Measurements from ENCODE around the gene GALNT7.
"Not testable (repeated sequence)": the region's sequence is repeated elsewhere in the genome, so short reads cannot be mapped to it uniquely, and the experiment has no call there.

The GALNT7 gene, protein sequence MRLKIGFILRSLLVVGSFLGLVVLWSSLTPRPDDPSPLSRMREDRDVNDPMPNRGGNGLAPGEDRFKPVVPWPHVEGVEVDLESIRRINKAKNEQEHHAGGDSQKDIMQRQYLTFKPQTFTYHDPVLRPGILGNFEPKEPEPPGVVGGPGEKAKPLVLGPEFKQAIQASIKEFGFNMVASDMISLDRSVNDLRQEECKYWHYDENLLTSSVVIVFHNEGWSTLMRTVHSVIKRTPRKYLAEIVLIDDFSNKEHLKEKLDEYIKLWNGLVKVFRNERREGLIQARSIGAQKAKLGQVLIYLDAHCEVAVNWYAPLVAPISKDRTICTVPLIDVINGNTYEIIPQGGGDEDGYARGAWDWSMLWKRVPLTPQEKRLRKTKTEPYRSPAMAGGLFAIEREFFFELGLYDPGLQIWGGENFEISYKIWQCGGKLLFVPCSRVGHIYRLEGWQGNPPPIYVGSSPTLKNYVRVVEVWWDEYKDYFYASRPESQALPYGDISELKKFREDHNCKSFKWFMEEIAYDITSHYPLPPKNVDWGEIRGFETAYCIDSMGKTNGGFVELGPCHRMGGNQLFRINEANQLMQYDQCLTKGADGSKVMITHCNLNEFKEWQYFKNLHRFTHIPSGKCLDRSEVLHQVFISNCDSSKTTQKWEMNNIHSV

DNA sequence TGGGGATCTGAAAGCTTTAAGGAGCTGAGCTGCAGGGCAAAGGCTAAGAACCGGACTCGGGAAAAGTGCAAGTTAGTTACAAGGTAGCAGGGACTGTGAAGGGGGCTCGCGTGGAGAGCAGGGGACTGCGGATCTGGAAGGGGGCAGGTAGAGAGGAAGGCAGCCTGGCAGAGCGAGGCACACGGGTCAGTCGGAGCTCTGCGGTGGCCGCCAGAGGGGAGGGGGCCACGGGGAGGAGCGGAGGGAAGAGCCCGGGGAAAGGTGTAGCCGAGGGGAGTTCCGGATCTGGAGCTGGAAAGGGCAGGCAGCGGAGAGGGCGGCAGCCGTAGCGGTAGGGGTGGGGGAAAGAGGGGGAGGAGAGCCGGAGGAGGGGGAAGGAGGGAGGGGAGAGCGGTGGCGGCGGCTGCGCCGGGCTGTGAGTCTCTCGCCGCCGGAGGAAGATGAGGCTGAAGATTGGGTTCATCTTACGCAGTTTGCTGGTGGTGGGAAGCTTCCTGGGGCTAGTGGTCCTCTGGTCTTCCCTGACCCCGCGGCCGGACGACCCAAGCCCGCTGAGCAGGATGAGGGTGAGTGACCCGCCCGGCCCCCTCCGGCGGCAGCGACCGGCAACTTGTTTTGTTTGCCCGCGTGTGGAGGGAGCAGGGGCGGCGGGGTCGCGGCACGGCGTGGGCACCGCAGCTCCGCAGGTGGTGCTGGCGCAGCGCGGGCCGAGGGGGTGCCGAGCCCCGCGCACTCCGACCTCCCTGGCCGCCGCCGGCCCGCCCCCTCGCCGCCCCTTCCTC lies at the start of gene GALNT7:
Gene GALNT7 (plus strand): TSS at position 416 of the 782 bp plus-strand sequence. CDS start 25 bp downstream, at position 441.
- DNase-seq: peak; percentile 56 to 61

DNA sequence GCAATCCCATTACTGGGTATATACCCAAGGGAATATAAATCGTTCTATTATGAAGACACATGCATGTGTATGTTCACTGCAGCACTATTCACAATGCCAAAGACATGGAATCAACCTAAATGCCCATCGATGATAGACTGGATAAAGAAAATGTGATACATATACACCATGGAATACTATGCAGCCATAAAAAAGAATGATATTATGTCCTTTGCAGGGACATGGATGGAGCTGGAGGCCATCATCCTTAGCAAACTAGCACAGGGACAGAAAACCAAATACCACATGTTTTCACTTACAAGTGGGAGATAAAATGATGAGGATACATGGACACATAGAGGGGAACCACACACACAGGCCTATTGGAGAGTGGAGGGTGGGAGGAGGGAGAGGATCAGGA lies 49.8 kb upstream of the GALNT7 start:
- DNase-seq: not testable (repeated sequence)

DNA sequence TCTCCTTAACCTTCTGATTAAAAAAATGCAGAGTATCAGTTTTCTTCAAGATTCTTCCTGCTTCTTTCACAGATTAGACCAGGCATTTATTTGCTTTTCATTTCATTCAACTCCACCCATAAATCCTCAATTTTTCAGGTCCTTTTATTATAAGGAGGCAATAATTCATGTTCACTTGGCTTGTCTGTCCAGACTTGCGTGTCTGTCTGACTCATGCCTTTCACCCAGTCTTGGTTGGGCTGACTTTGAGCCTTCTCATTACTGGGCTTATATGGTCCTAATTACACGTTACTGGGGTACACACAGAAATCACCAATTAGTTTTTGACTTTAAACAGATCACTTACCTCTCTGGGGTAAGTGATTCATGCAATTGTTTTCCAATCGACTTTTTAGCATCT lies 48.8 kb upstream of the GALNT7 start:
- no peak for DNase-seq

DNA sequence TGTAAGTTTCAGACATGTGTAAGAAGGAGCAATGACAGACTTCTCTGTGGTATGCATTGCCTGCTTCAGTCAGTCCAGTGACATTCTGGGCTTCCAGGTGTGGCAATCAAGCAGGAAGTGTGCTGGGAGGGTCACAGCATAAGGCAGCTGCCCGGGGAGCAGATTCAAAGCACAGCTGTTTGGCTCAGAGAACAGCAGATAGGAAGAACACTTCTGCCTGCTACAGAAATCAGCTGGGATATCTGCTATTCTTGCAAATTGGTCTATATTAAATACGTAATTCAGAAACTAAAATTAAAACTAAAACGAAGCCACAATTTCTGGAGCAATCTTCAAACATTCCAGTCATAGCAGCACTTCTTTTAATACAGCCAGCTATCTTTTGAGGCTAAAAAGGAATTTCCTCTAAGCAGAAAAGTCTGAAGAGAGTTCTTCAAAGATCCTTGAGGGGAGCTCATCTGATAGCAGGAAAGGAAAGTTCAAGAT lies 47.5 kb upstream of the GALNT7 start:
- DNase-seq: no peak

DNA sequence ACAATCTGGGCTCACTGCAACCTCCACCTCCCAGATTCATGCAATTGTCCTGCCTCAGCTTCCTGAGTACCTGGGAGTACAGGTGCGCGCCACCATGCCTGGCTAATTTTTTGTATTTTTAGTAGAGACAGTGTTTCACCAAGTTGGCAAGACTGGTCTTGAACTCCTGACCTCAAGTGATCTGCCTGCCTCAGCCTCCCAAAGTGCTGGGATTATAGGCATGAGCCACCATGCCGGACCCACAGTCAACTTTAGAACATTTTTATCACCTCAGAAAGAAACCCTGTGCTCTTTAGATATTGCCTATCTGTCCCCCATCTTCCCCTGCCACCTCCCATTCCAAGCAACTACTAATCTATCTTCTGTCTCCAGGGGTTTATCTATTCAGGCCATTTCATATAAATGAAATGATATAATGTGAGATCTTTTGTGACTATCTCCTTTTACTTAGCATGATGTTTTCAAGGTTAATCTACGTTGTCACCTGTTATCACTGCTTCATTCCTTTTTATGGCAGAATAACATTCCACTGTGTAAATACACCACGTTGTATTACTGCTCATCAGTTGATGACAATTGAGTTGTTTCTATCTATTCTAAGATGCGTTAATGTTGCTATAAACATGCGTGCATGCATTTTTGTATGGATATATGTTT lies 44.3 kb upstream of the GALNT7 start:
- DNase-seq: no peak

DNA sequence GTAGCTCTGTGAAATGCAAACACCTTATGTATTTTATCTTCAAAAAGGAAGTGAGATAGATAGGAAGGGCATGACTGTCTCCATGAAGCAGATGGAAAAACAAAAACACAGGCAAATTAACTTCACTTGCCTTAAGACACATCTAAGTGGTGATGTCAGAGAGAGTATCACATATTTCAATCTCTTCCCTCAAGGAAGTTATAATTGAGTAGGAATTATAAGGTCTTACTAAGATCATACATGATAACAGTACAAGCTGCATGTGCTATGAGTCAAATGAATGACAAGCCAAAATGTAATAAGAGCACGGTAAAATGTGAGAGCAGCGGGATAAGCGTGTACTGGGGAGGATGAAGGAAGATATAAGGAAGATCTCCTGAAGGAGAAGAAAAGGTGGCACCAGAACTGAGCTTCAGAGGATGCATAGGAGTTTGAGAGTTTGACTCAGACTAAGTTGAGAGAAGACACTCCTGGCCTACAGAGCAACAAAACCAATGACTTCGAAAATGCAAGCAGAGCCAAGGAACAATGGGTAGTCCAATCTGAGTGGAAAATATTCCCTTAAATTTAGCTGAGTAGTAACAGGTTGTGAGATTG lies 43.3 kb upstream of the GALNT7 start:
- DNase-seq: no peak

DNA sequence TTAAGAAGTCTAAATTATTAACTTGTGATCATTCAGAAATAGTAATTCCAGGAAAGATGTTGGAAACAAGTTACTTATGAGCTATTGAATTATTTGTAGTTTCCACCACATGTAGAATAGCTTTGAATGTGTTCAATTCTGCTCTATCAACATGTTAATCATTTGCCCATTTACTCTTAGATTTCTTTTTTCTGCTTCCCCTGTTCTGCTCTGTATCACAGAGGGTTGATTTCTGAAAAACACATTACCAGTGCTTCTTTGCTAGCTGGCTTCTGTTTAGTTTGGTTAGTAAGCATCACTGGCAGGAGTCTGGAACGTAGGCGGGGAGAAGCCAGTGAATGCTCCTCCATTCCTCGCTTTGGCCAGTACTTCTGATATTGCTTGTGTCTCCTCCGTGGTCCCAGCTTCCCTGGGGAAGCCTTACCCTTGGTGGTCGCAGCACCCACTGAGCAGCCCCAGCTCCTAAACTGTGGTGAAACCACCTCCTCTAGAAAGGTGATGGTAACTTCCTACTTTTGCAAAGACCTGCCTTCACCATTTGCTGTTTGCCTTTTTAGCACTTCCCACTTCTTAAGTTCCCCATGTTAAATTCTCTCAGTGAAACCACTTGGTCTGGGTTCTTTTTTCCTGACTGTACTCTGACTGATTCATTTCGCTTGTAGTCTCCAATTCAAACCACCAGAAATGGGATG lies 40.3 kb upstream of the GALNT7 start:
- DNase-seq: no peak

DNA sequence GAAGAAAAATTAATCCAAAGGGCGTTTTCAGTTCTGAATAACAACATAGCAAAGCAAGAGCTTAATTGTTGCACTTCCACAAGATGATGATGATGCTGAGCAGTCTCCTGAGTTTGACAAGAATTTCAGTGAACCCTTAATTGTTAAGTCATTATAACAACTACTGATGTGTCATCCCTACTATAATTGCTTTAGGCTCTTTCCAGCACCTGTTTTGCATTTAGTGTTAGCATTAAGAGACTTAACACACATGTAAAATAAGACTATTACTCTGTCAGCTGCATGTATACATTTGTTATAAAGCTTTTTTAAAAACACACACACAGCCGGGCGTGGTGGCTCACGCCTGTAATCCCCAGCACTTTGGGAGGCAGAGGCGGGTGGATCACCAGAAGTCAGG lies 37.9 kb upstream of the GALNT7 start:
- no peak for DNase-seq

DNA sequence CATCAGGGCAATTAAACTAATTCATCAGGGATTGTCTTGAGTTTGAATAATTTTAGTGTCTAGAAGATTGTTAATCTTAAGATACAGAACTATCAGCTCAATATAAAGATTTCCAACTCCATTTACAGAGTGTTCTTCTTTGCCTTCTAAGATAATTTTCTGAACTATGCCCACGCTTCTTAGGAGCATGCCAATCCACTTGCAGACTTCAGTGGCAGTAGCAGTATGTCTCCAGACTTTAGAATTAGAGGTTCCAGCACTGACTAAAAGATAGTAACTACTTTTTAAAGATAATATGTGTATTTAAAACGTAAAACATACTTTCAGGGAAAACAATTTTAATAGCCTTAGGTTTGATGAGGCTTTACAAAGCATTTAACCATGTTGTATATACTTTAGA lies 34.2 kb upstream of the GALNT7 start:
- DNase-seq: no peak

DNA sequence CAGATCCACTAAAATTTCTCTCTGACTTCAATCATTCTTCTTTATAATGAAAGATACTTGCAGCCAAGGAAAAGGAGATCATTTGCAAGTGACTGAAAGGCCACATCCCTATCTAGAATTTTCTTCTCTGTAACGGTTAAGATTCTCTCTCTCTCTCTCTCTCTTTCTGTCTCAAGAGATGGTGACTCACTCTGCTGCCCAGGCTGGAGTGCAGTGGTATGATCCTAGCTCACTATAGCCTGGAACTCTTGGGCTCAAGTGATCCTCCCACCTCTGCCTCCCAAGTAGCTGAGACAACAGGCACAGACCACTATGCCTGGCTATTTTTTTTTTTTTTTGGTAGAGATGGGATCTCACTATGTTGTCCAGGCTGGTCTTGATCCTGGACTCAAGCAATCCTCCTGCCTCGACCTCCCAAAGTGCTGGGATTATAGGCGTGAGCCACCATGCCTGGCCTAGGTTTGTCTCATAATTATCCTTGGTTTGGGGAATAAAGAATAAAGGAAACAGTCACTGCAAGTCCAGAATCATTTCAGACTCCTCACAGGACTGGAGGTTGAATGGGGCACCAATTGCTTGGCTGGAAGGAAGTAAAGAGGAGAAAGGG lies 33.3 kb upstream of the GALNT7 start:
- no peak for DNase-seq

DNA sequence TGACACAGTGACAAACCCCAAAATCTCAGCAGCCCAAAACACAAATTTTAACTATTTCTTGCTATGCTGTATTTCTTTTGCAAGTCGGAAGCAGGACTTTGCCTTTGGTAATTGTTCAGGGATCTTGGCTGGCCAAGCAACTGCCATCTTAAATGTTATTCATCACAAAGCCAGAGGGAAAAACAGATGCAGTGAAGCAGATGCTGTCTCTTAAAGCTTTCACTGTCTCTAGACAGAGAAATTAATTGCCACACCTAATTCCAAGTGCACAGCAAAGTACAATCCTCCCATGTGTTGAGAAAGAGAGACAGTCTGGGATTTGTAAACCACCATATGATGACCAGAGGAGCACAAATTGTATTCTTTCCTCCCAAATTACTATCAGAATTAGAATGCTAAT lies 30.0 kb upstream of the GALNT7 start:
- DNase-seq: no peak

DNA sequence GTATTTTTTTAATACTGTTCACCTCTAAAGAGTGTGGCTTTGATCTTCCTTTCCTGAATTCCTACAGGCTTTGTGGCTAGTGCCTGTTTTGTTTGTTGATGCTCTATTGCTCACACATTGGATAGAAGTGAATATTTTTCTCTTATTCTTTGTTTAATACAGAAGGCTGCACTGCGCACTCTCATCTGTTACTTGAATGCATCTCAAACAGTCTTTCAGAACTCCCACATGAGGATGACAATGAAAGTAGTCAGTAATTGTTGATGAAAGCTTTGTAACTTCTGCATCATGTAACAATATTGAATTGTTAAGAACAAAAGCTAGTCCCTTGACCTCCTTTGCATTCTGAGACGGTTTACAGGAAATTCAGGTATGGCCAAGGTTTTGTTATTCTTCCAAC lies 29.1 kb upstream of the GALNT7 start:
- DNase-seq: no peak

DNA sequence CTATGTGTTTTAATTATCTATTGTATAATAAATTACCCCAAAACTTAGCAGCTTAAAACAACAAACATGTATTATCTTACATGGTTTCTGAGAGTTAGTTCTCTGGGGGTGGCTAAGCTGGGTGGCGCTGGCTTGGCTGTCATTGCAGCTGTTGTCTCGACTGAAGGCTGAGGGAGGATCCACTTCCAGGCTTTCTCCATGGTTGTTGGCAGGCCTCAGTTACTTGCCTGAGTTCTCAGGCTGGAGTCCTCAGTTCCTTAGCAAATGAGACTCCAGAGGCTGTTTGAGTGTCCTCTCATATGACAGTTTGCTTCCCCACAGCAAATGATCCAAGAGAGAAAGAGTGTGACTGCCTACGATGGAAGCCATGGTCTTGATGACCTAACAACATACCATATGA lies 23.5 kb upstream of the GALNT7 start:
- DNase-seq: no peak

DNA sequence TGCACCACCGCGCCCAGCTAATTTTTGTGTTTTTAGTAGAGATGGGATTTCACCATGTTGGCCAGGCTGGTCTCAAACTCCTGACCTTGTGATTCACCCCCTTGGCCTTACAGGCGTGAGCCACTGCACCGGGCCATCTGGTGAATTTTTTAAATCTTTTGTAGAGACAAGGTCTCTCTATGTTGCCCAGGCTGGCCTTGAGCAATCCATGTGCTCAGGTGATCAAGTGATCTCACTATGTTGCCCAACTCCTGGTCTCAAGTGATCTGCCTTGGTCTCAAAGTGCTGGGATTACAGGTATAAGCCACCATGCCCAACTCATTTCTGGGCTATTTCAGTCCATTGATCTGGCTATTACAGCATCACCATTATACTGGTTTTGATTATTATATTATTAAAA lies 22.2 kb upstream of the GALNT7 start:
- no peak for DNase-seq

DNA sequence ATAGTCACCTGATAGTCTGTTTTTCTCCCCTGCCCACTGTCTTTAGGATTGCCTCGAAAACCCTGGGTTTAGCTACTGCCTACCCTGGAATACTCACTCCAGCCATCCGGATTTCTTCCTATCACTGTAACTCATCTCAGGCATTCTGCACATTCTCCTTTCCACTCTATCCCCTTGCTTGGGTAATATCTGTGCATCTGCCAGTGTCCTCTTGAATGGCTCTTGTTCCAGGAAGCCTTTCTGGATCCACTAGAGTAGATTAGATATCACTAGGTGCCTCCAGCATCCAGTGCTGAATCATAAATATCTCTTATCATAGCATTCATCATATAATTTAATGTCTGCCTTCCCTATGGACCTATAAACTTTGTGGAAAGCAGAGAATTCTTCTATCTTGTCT lies 17.1 kb upstream of the GALNT7 start:
- DNase-seq: no peak

DNA sequence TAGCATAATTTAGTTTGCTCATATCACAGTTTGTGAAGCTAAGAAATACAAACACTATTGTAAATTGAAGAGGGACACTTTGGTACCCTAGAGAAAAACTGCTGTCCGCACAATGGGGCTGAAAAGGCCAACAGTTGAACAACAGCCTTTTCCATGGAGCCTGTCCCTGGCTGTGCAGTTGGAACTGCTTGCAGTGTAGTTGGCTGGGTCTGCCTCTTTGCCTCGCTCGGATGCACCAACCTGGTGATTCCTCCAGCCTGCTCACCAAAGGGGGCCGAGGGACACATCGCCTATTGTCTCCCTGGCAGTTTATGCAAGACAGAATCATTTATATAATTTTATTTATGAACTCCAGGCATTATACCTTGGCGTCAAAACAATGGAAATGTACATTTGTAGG lies 16.5 kb upstream of the GALNT7 start:
- DNase-seq: no peak

DNA sequence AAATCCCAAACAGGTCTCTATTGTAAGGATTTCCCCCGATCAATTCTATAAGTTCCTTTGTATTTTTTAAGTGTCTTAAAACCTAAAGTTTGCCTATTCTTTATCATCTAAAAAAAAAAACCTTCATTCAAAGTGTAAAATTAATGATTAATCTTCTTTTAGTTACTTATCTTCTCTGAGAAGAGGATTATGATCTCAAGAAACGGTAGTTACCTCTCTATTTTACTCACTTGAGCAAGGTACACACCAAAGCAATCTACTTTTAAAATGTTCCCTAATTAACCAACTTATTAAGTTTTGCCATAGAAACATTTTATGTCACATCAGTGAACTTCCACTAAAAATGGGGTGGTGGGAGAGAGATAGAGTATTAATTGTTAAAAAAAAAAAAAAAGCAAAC lies 15.2 kb upstream of the GALNT7 start:
- no peak for DNase-seq

DNA sequence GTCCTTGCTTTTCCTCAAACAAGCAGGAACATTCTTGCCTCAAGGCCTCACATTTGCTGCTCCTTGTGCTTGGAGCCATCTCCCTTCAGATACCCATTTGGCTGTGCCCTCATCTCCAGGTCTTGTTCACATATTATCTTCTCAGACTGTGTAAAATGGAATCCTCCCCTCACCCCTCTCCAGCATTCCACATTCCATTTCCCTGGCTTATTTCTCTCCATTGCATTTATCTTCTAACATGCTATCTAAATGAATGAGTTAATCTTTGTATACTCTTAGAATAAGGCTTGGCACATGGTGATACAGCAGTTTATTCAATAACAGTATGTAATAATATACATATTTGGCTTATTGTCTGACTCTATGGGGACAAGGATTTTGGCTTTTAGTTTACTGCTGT lies 8.8 kb upstream of the GALNT7 start:
- no peak for DNase-seq

DNA sequence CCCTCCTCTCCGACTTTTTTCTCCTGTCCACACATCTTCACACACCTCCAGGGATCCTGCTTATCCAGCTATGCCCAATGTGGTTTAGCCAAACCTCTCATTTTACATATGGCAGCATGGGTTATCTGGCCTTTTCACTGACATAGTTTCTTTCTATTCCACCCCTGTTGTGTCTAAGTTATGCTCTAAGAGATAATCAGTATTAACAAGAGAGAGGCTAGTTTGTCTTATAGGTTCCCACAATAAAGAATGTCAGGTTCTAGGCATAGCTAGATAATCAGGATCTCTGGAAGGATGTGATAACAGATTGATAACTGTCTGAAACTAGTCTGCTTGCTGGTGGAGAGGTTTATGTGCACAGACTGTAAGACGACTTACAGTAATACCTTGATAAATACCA lies 7.7 kb upstream of the GALNT7 start:
- no peak for DNase-seq

DNA sequence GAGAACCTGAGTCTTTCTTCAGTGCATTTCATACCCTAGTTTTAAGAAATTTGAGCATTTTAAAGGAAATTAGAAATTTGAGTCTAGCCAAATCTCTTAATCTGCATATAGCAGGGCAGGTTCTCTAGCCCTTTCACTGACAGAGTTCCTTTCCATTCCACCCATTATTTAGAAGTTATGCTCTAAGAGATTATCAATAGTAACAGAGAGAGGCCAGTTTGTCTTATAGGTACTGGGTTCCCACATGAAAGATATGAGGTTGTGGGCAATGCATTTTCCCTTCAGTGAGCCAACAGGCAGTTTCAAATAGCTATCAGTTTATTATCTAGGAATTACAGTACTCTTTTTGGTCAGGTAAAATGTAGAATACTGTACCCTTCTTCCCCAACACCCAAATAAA lies 7.3 kb upstream of the GALNT7 start:
- DNase-seq: no peak

DNA sequence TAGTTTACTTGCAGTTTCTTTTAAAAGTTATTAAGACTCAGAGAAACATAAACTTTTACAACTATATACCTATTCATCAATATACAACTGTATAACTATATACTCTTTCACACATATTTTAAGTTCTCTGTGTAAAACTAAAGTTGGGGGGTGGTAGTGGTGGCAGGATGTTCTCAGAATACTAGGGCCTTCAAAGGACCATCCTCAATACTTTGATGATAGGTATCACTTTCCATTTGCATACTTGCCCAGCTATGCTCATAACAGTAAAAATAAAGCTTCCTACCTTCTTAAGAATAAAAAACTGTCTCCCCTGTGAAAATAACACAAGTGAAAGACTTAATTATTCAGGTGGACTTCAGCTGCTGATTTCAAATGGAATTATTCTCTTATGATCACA lies 2.9 kb upstream of the GALNT7 start:
- no peak for DNase-seq

DNA sequence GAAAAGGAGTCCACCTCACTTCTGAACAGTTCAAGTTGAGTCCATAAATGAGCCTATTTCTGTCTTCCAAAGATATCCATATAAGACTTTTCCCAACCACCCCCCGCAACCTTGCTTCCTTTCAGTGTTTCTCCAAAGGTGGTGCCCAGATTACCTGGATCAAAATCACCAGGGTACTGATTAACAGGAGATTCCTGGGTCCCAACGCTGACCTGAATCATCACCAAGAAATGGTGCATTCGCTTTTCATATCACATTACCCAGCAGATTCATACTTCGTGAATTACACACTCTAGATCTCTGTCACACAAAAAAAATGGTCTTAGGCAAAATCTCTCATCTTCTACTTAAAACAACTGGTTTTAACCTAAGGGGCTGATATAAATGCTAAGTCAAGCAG lies 2.1 kb upstream of the GALNT7 start:
- no peak for DNase-seq

All from activated CD4-positive, alpha-beta T cell treated with anti-CD3 and anti-CD28 coated beads, Interleukin-2, amount 50 U/mL, for 4 hours (primary cell).